Endothelial cell of umbilical vein (primary cell): ENCODE measurements around the gene ZNF439. TPM values are rescaled to one million over a fixed set of nuclear protein-coding genes. Genes with fewer than 3 reads are reported as not detected.
"Not testable (repeated sequence)": the region's sequence is repeated elsewhere in the genome, so short reads cannot be mapped to it uniquely, and the experiment has no call there.

Source experiments
- BruUV-seq: library from RNA; stranded (reverse); fragments of 400-500 nt; replicated peaks from 2 replicates; lab custom pipeline; 2021; lab: Mats Ljungman, UMichigan
- CTCF ChIA-PET: fragments of 300-600, 350-600 bp; sonication (Branson Sonifier 250); formaldehyde crosslinking; loops from one replicate; lab custom pipeline; 2021; ENCODE audit warnings: antibody characterized with exemption, inconsistent platforms; lab: Charles Lee
- POLR2A ChIA-PET: fragments of 300-600, 350-600 bp; sonication (Branson Sonifier 250); formaldehyde crosslinking; loops from one replicate; lab custom pipeline; 2021; ENCODE audit warnings: antibody characterized with exemption, inconsistent platforms; lab: Charles Lee
- DNase-seq: peaks from one replicate; pipeline ENCODE4 v3.0.0-alpha.2; 2011; ENCODE audit warnings: low read depth, low spot score
- FAIRE-seq: peaks from 2 replicates; lab custom pipeline; 2011; peaks lifted over from hg19 to GRCh38; lab: Jason Lieb, UNC
- H2AFZ ChIP-seq: 2 replicates; pipeline ENCODE4 v1.6.0; 2012; ENCODE audit warnings: low read depth, low read length, control low read depth, inconsistent platforms
- H3K27ac ChIP-seq: 2 replicates; pipeline ENCODE4 v1.5.1; 2011; ENCODE audit warnings: low read depth, mild to moderate bottlenecking, control low read depth, low read length, moderate library complexity; ENCODE audit not compliant: insufficient read depth
- H3K27me3 ChIP-seq, 2 experiments: 2 replicates each; pipeline versions ENCODE4 v1.6.0 to v1.6.1; 2011; ENCODE audit warnings: low read length in 2 of 2, mixed read lengths in 1 of 2; ENCODE audit not compliant: control insufficient read depth in 2 of 2, insufficient read depth in 2 of 2
- H3K36me3 ChIP-seq, 2 experiments: 2 replicates in 1 of 2; 3 replicates in 1 of 2; pipeline ENCODE4 v1.5.1; 2011; ENCODE audit warnings: low read length in 2 of 2, mild to moderate bottlenecking in 1 of 2, moderate library complexity in 1 of 2; ENCODE audit not compliant: control insufficient read depth in 2 of 2, insufficient read depth in 2 of 2; ENCODE audit errors: extremely low read depth in 1 of 2
- H3K4me1 ChIP-seq: 3 replicates; pipeline ENCODE4 v1.5.1; 2011; ENCODE audit warnings: mild to moderate bottlenecking, low read length; ENCODE audit not compliant: control insufficient read depth, insufficient read depth; ENCODE audit errors: extremely low read depth
- H3K4me2 ChIP-seq: 2 replicates; pipeline ENCODE4 v1.6.1; 2011; ENCODE audit warnings: low read length, control low read depth, mixed read lengths; ENCODE audit not compliant: insufficient read depth
- H3K4me3 ChIP-seq, 3 experiments: fragments of 200-600 bp in 1 of 3; sonication (generic), shearing (Covaris generic) in 1 of 3; replicated peaks in 1 of 3; 2 replicates each; pipeline ENCODE4 v1.5.1; 2011 to 2016; ENCODE audit warnings: control low read depth in 3 of 3, low read length in 3 of 3, mild to moderate bottlenecking in 2 of 3, inconsistent platforms in 1 of 3, low read depth in 1 of 3, moderate library complexity in 1 of 3; ENCODE audit not compliant: insufficient read depth in 1 of 3
- H3K79me2 ChIP-seq: 2 replicates; pipeline ENCODE4 v1.6.0; 2012; ENCODE audit warnings: low read length, inconsistent platforms; ENCODE audit not compliant: control insufficient read depth, insufficient read depth
- H3K9ac ChIP-seq: replicated peaks from 2 replicates; pipeline ENCODE3; 2011; ENCODE audit warnings: low read length, control low read depth; ENCODE audit not compliant: insufficient read depth; ENCODE audit errors: extremely low read depth
- H3K9me1 ChIP-seq: replicated peaks from 3 replicates; pipeline ENCODE4 v1.6.0; 2011; ENCODE audit warnings: mild to moderate bottlenecking, low read length; ENCODE audit not compliant: control insufficient read depth, insufficient read depth; ENCODE audit errors: extremely low read depth
- H3K9me3 ChIP-seq: replicated peaks from 2 replicates; pipeline ENCODE4 v1.5.1; 2012; ENCODE audit warnings: low read length, inconsistent platforms; ENCODE audit not compliant: control insufficient read depth, insufficient read depth
- H4K20me1 ChIP-seq: replicated peaks from 2 replicates; pipeline ENCODE3; 2011; ENCODE audit warnings: mild to moderate bottlenecking, low read length; ENCODE audit not compliant: control insufficient read depth, insufficient read depth; ENCODE audit errors: extremely low read depth
- EZH2 ChIP-seq: IDR thresholded peaks from 2 replicates; pipeline ENCODE4 v1.6.1; 2012; ENCODE audit warnings: borderline replicate concordance, low read depth, mild to moderate bottlenecking, moderate library complexity, low read length, inconsistent platforms; ENCODE audit not compliant: severe bottlenecking
- FOS ChIP-seq: IDR thresholded peaks from 2 replicates; pipeline ENCODE4 v1.6.1; 2011; ENCODE audit warnings: mild to moderate bottlenecking, low read length, moderate library complexity, borderline replicate concordance; ENCODE audit not compliant: insufficient read depth
- POLR2A ChIP-seq: IDR thresholded peaks from 2 replicates; pipeline ENCODE4 v1.6.1; 2012; ENCODE audit warnings: low read depth, mild to moderate bottlenecking, control low read depth, low read length
- POLR2AphosphoS5 ChIP-seq: IDR thresholded peaks from 2 replicates; pipeline ENCODE4 v1.6.1; 2012; ENCODE audit warnings: low read depth, mild to moderate bottlenecking, control low read depth, low read length, moderate library complexity; ENCODE audit not compliant: insufficient read depth
- dilution Hi-C: fragments of 300-500 bp; cut with MboI; formaldehyde crosslinking; loops from one replicate; pipeline ENCODE4 v1.15.0; 2019; ENCODE audit warnings: low sequenced_read_pairs; ENCODE audit not compliant: extremely low pct_ligation_motif_present
- intact Hi-C: fragments of 100-400 bp; cut with micrococcal nuclease; formaldehyde crosslinking; loops from one replicate; pipeline ENCODE4 v1.10.0; 2022
- polyA plus RNA-seq, 4 experiments: library from polyadenylated mRNA; depleted of rRNA in 3 of 4; stranded (reverse) in 3 of 4; unstranded in 1 of 4; fragments of >200 nt; gene quantifications; 2 replicates each; pipeline versions ENCODE4 v1.2.1 to v1.2.3, GENCODE V29; 2011 to 2012; ENCODE audit warnings: missing spikeins in 1 of 4
- total RNA-seq: library from RNA; stranded (reverse); gene quantifications from 2 replicates; pipeline ENCODE4 v1.2.3, GENCODE V29; 2021
- TF ChIP-seq, protein P1 (sequence below), 2 donors: IDR thresholded peaks; 1 replicate in 1 of 2; 2 replicates in 1 of 2; pipeline ENCODE4 v1.5.1; 2011; ENCODE audit warnings: low read length in 2 of 2, mild to moderate bottlenecking in 2 of 2, moderate library complexity in 2 of 2, control low read depth in 1 of 2, inconsistent platforms in 1 of 2, low read depth in 1 of 2; ENCODE audit not compliant: insufficient read depth in 1 of 2; ENCODE audit errors: extremely low read depth in 1 of 2

Gene ZNF439
- total and polyA plus RNA-seq, 2 donors (not counting 3 experiments of a cell fraction or from before 2014, with no cell fraction given), result 0.12 to 0.33 TPM

DNA sequence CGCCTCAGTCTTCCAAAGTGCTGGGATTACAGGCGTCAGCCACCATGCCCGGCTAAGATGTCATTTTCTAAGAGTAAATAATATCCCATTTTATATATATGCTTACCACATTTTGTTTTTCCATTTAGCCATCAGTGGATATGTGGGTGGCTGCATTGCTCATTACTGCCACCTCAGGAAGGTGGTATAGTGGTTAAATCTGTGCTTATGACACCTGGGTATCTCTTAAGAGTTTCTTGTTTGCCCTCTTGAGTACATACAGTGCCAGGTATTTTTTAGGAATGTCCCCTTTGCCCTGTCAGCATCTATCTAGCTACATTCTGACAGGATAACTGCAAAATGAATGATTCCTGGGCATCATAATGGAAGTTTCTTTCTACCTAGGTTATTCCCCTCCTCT lies 53.7 kb downstream of the ZNF439 start:
- H3K4me2 ChIP-seq, result no peak overlapping the region
- no peak overlapping the region for H3K27ac ChIP-seq
- ChIA-PET CTCF (no interaction called here), POLR2A (no interaction called here)
- no peaks in the 10 kb centered on the region for H3K36me3 ChIP-seq
- FAIRE-seq (no peak), DNase-seq (no peak)
- no peaks in the 10 kb centered on the region for H3K9me1 ChIP-seq
- no peaks in the 10 kb centered on the region for H3K27me3 ChIP-seq
- peaks cover 14% of the 10 kb centered on the region for H3K9me3 ChIP-seq
- intact Hi-C loops (no loop called here), dilution Hi-C loops (no loop called here)
- H2AFZ ChIP-seq, result no peak overlapping the region
- H3K79me2 ChIP-seq, result no peaks in the 10 kb centered on the region
- no peak overlapping the region for H3K9ac ChIP-seq
- no TSS peak for BruUV-seq
- no peaks in the 10 kb centered on the region for H4K20me1 ChIP-seq
- TF ChIP-seq EZH2 (no peak), FOS (no peak)
- no peak overlapping the region for H3K4me3 ChIP-seq
- H3K4me1 ChIP-seq, result no peaks in the 10 kb centered on the region

- Histone ChIP-seq H3K9ac (no peak overlapping the region), H4K20me1 (no peaks in the 10 kb centered on the region), H2AFZ (no peak overlapping the region), H3K27me3 (no peaks in the 10 kb centered on the region), H3K27ac (no peak overlapping the region), H3K9me3 (peaks cover 13% of the 10 kb centered on the region), H3K79me2 (no peaks in the 10 kb centered on the region), H3K9me1 (no peaks in the 10 kb centered on the region), H3K4me1 (no peaks in the 10 kb centered on the region), H3K4me3 (no peak overlapping the region), H3K36me3 (no peaks in the 10 kb centered on the region), H3K4me2 (no peak overlapping the region)
- ChIA-PET CTCF (no interaction called here), POLR2A (no interaction called here)
- FAIRE-seq, result no peak
- DNase-seq, result no peak
- dilution Hi-C loops, result no loop called here
- intact Hi-C loops, result no loop called here
- TF ChIP-seq FOS (no peak), POLR2A (no peak), POLR2AphosphoS5 (no peak), EZH2 (no peak)
- TF ChIP-seq, protein P1, sequence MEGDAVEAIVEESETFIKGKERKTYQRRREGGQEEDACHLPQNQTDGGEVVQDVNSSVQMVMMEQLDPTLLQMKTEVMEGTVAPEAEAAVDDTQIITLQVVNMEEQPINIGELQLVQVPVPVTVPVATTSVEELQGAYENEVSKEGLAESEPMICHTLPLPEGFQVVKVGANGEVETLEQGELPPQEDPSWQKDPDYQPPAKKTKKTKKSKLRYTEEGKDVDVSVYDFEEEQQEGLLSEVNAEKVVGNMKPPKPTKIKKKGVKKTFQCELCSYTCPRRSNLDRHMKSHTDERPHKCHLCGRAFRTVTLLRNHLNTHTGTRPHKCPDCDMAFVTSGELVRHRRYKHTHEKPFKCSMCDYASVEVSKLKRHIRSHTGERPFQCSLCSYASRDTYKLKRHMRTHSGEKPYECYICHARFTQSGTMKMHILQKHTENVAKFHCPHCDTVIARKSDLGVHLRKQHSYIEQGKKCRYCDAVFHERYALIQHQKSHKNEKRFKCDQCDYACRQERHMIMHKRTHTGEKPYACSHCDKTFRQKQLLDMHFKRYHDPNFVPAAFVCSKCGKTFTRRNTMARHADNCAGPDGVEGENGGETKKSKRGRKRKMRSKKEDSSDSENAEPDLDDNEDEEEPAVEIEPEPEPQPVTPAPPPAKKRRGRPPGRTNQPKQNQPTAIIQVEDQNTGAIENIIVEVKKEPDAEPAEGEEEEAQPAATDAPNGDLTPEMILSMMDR (IDR thresholded peaks at IDR 0.05; ENCODE audit: extremely low read depth in 1 of 2, insufficient read depth in 1 of 2, low read depth in 1 of 2, low read length in 2 of 2), result no peak
- no TSS peak for BruUV-seq
Measured at GRCh38 chr19:11905928-11906327, 57.4 kb downstream of the ZNF439 start.

DNA sequence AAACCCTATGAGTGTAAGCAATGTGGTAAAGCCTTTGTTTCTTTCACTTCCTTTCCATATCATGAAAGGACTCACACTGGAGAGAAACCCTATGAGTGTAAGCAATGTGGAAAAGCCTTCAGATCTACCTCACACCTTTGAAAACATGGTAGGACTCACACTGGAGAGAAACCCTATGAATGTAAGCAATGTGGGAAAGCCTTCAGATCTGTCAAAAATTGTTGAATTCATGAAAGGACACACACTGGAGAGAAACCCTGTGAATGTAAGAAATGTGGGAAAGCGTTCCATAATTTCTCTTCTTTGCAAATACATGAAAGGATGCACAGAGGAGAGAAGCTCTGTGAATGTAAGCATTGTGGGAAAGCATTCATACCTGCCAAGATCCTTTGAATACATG lies 63.4 kb downstream of the ZNF439 start:
- CTCF ChIA-PET, BruUV-seq, POLR2A ChIA-PET, H3K4me3 ChIP-seq, H3K9me1 ChIP-seq, H3K4me2 ChIP-seq, H3K79me2 ChIP-seq, intact Hi-C loops, H3K27ac ChIP-seq, FAIRE-seq, DNase-seq, H3K4me1 ChIP-seq, H3K9me3 ChIP-seq, H3K27me3 ChIP-seq, H3K9ac ChIP-seq, H3K36me3 ChIP-seq, H2AFZ ChIP-seq, H4K20me1 ChIP-seq, dilution Hi-C loops: not testable (repeated sequence)
